ENCODE data around the gene ZBTB20. TPM values are rescaled to one million over a fixed set of nuclear protein-coding genes. Genes with fewer than 3 reads are reported as not detected.

ZBTB20 gene
- polyA plus RNA-seq, 3 donors = 1.3 to 3.2 (median 2.0) TPM

- WGBS (ENCODE audit: insufficient coverage) = no CpG with 5 or more reads among the region's 2 CpGs
- Mint-ChIP-seq H3K9me3 (no peaks in the 10 kb centered on the region), H3K4me3 (no peak overlapping the region), H3K4me1 (peaks cover 14% of the 10 kb centered on the region), H3K27me3 (ENCODE audit: low read depth in 3 of 3) (no peaks in the 10 kb centered on the region), H3K27ac (no peak overlapping the region), H3K36me3 (no peaks in the 10 kb centered on the region)
- no peak overlapping the region for H3K9ac ChIP-seq (ENCODE audit: insufficient read depth, low read length, poor library complexity, severe bottlenecking)
- no peaks in the 10 kb centered on the region for H3K79me2 ChIP-seq (ENCODE audit: insufficient read depth, low read length)
- H3K36me3 ChIP-seq (replicated peaks in 1 of 2; ENCODE audit: control insufficient read depth in 1 of 2, insufficient read depth in 2 of 2, low read length in 2 of 2) = no peaks in the 10 kb centered on the region
- no peak overlapping the region for H2AFZ ChIP-seq (ENCODE audit: insufficient read depth, low read depth, low read length, poor library complexity, severe bottlenecking)
- TF ChIP-seq CTCF (IDR thresholded peaks at IDR 0.05) = no peak
- H3K27ac ChIP-seq (ENCODE audit: low read depth in 1 of 2, low read length in 2 of 2) = no peak overlapping the region
- H3K4me2 ChIP-seq (replicated peaks; ENCODE audit: extremely low read depth, low read length, poor library complexity, severe bottlenecking) = no peak overlapping the region
- no peak overlapping the region for H3K4me3 ChIP-seq (replicated peaks in 1 of 3; ENCODE audit: low read depth in 2 of 3, low read length in 3 of 3)
- no peaks in the 10 kb centered on the region for H3K9me3 ChIP-seq (replicated peaks in 1 of 2; ENCODE audit: control insufficient read depth in 1 of 2, insufficient read depth in 1 of 2, low read length in 2 of 2)
- intact Hi-C loops (cut with micrococcal nuclease) = no loop called here
- no peaks in the 10 kb centered on the region for H3K27me3 ChIP-seq (ENCODE audit: control insufficient read depth in 2 of 2, insufficient read depth in 2 of 2, low read length in 2 of 2)
- no peak for DNase-seq
- no peaks in the 10 kb centered on the region for H4K20me1 ChIP-seq (ENCODE audit: insufficient read depth, low read length)
- peaks cover 8 to 9% of the 10 kb centered on the region in 2 donors for H3K4me1 ChIP-seq (ENCODE audit: control insufficient read depth in 1 of 2, insufficient read depth in 2 of 2, low read length in 2 of 2)
These were observed 269.5 kb downstream of the ZBTB20 start for GRCh38 chr3:114877378-114878113.

DNA sequence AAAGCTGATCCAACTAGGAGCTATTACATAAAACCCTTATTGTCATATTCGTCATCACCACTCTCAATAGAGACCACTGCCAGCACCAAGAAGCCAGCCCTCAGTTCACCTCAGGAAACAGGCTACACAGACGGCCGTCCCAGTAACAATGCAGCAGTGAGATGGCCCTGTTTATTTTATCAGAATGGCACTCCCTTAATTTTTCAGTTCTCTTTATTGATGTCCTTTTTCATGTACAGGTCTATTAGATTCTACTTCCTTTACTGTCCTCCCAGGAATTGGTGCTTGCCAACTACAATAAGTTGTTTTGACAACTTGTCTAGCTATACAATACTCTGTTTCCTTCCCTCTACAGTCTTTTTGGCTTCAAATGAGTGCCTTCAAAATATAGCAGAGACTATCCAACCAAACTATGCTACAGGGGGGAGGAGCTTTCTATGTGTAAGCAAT, 272.5 kb downstream of the ZBTB20 start:
- intact Hi-C loops (cut with micrococcal nuclease) = no loop called here

More for the DNA sequence above, 272.5 kb downstream of the ZBTB20 start:
- Histone ChIP-seq H3K79me2 (ENCODE audit: insufficient read depth, low read length) (no peaks in the 10 kb centered on the region), H3K36me3 (replicated peaks in 1 of 2; ENCODE audit: control insufficient read depth in 1 of 2, insufficient read depth in 2 of 2, low read length in 2 of 2) (no peaks in the 10 kb centered on the region), H3K27me3 (ENCODE audit: control insufficient read depth in 2 of 2, insufficient read depth in 2 of 2, low read length in 2 of 2) (no peaks in the 10 kb centered on the region), H3K4me2 (replicated peaks; ENCODE audit: extremely low read depth, low read length, poor library complexity, severe bottlenecking) (no peak overlapping the region), H4K20me1 (ENCODE audit: insufficient read depth, low read length) (no peaks in the 10 kb centered on the region), H3K4me3 (replicated peaks in 1 of 3; ENCODE audit: low read depth in 2 of 3, low read length in 3 of 3) (no peak overlapping the region), H3K4me1 (ENCODE audit: control insufficient read depth in 1 of 2, insufficient read depth in 2 of 2, low read length in 2 of 2) (peaks cover 7 to 12% of the 10 kb centered on the region in 2 donors), H3K27ac (ENCODE audit: low read depth in 1 of 2, low read length in 2 of 2) (no peak overlapping the region), H2AFZ (ENCODE audit: insufficient read depth, low read depth, low read length, poor library complexity, severe bottlenecking) (no peak overlapping the region), H3K9ac (ENCODE audit: insufficient read depth, low read length, poor library complexity, severe bottlenecking) (no peak overlapping the region), H3K9me3 (replicated peaks in 1 of 2; ENCODE audit: control insufficient read depth in 1 of 2, insufficient read depth in 1 of 2, low read length in 2 of 2) (no peaks in the 10 kb centered on the region)
- H3K36me3 Mint-ChIP-seq = no peaks in the 10 kb centered on the region
- no peak overlapping the region for H3K27ac Mint-ChIP-seq
- no peaks in the 10 kb centered on the region for H3K27me3 Mint-ChIP-seq (ENCODE audit: low read depth in 3 of 3)
- no peak for DNase-seq
- no peak for TF ChIP-seq CTCF (IDR thresholded peaks at IDR 0.05)
- H3K4me1 Mint-ChIP-seq = peaks cover 20% of the 10 kb centered on the region
- no peaks in the 10 kb centered on the region for H3K9me3 Mint-ChIP-seq
- WGBS (ENCODE audit: insufficient coverage) = 74% methylated on average over 3 of the region's 3 CpGs
- no peak overlapping the region for H3K4me3 Mint-ChIP-seq

Measured in CD14-positive monocyte (primary cell).